GM12878 (cell line): ENCODE results near the gene TERB1. TPM values are rescaled to one million over a fixed set of nuclear protein-coding genes. Genes with fewer than 3 reads are reported as not detected.

Source experiments
- ATAC-seq: fragments of 200-7000 bp; cut with Tn5 transposase; 3 replicates; pipeline ENCODE4 v1.9.1; 2020; ENCODE audit warnings: mild to moderate bottlenecking, moderate library complexity
- BruUV-seq: library from RNA; stranded (reverse); fragments of 400-500 nt; replicated peaks from 2 replicates; lab custom pipeline; 2021; lab: Mats Ljungman, UMichigan
- CTCF ChIA-PET: fragments of 300-600 bp; sonication (Branson Sonifier 250); formaldehyde crosslinking; extraction: SDS; loops from one replicate; lab custom pipeline; 2021; ENCODE audit warnings: inconsistent platforms; lab: Yijun Ruan, JAX
- POLR2A ChIA-PET: fragments of 350-600 bp; formaldehyde crosslinking; extraction: SDS; loops from one replicate; lab custom pipeline; 2021; ENCODE audit warnings: inconsistent platforms; lab: Charles Lee
- RAD21 ChIA-PET: fragments of 300-600 bp; sonication (Branson Sonifier 250); formaldehyde crosslinking; loops from one replicate; lab custom pipeline; 2023; ENCODE audit warnings: antibody characterized with exemption; ENCODE audit not compliant: unreplicated experiment; lab: Charles Lee
- SMC1A ChIA-PET: fragments of 300-600 bp; sonication (Branson Sonifier 250); formaldehyde crosslinking; loops from one replicate; lab custom pipeline; 2023; ENCODE audit not compliant: unreplicated experiment, uncharacterized antibody; lab: Charles Lee
- DNase-seq: peaks from one replicate; pipeline ENCODE4 v3.0.0-alpha.2; 2011; ENCODE audit warnings: low read depth, low spot score
- FAIRE-seq: peaks from 3 replicates; lab custom pipeline; 2011; peaks lifted over from hg19 to GRCh38; lab: Jason Lieb, UNC
- H2AFZ ChIP-seq: 2 replicates; pipeline ENCODE4 v1.6.0; 2011; ENCODE audit warnings: low read depth, low read length, control low read depth; ENCODE audit not compliant: control insufficient read depth
- H3K27ac ChIP-seq: 2 replicates; pipeline ENCODE4 v1.5.1; 2011; ENCODE audit warnings: control low read depth; ENCODE audit not compliant: control insufficient read depth, insufficient read depth
- H3K27me3 ChIP-seq, 2 experiments: replicated peaks in 1 of 2; 2 replicates each; pipeline versions ENCODE4 v1.6.0 to v1.6.1; 2011; ENCODE audit warnings: low read length in 1 of 2; ENCODE audit not compliant: control insufficient read depth in 2 of 2, insufficient read depth in 2 of 2
- H3K36me3 ChIP-seq, 2 experiments: 2 replicates each; pipeline ENCODE4 v1.5.1; 2011; ENCODE audit warnings: low read length in 1 of 2; ENCODE audit not compliant: control insufficient read depth in 2 of 2, insufficient read depth in 2 of 2
- H3K4me1 ChIP-seq: 2 replicates; pipeline ENCODE4 v1.6.1; 2011; ENCODE audit warnings: mild to moderate bottlenecking, low read length, moderate library complexity, mixed read lengths; ENCODE audit not compliant: control insufficient read depth, insufficient read depth
- H3K4me2 ChIP-seq: 2 replicates; pipeline ENCODE4 v1.6.0; 2011; ENCODE audit warnings: control low read depth; ENCODE audit not compliant: control insufficient read depth, insufficient read depth
- H3K4me3 ChIP-seq: fragments of 200-600 bp; sonication (generic); 2 replicates; pipeline ENCODE4 v1.5.1; 2016
- H3K79me2 ChIP-seq: 2 replicates; pipeline ENCODE4 v1.6.0; 2011; ENCODE audit warnings: low read length; ENCODE audit not compliant: control insufficient read depth, insufficient read depth
- H3K9ac ChIP-seq: 2 replicates; pipeline ENCODE4 v1.8.0; 2011; ENCODE audit warnings: low read length, control low read depth, mixed read lengths; ENCODE audit not compliant: control insufficient read depth, insufficient read depth
- H3K9me3 ChIP-seq: replicated peaks from 3 replicates; pipeline ENCODE4 v1.5.1; 2011; ENCODE audit warnings: mild to moderate bottlenecking, low read length; ENCODE audit not compliant: control insufficient read depth, insufficient read depth
- H4K20me1 ChIP-seq: 2 replicates; pipeline ENCODE4 v1.6.0; 2011; ENCODE audit not compliant: control insufficient read depth, insufficient read depth
- EZH2 ChIP-seq: IDR thresholded peaks from 2 replicates; pipeline ENCODE4 v1.6.1; 2012; ENCODE audit warnings: low read depth, mild to moderate bottlenecking, control low read depth, inconsistent platforms, low read length, borderline replicate concordance; ENCODE audit not compliant: control insufficient read depth
- GATAD2B ChIP-seq: fragments of 450-650 bp; conservative IDR thresholded peaks from 2 replicates; pipeline ENCODE4 v1.6.1; 2017; ENCODE audit warnings: low read depth, mild to moderate bottlenecking, moderate library complexity
- HCFC1 ChIP-seq: fragments of 150-350 bp; IDR thresholded peaks from 2 replicates; pipeline ENCODE4 v1.6.1; 2014; ENCODE audit warnings: low read length
- KAT2A ChIP-seq: conservative IDR thresholded peaks from 2 replicates; pipeline ENCODE4 v1.6.1; 2011; ENCODE audit warnings: low read depth, low read length; ENCODE audit not compliant: control insufficient read depth
- MLLT1 ChIP-seq: fragments of 450-650 bp; IDR thresholded peaks from 2 replicates; pipeline ENCODE4 v1.6.1; 2016; ENCODE audit warnings: mild to moderate bottlenecking
- NFYB ChIP-seq: IDR thresholded peaks from 2 replicates; pipeline ENCODE4 v1.6.1; 2011; ENCODE audit warnings: low read depth, mild to moderate bottlenecking, low read length, improper control_type of control experiment, moderate library complexity; ENCODE audit not compliant: insufficient read depth
- RELA ChIP-seq: fragments of 450-650 bp; IDR thresholded peaks from 2 replicates; pipeline ENCODE4 v1.8.0; 2014; ENCODE audit warnings: borderline replicate concordance; ENCODE audit not compliant: partially characterized antibody
- RELB ChIP-seq: fragments of 450-650 bp; IDR thresholded peaks from 2 replicates; pipeline ENCODE4 v1.6.1; 2017; ENCODE audit warnings: low read depth, mild to moderate bottlenecking, moderate library complexity
- TCF7 ChIP-seq: IDR thresholded peaks from 2 replicates; pipeline ENCODE4 v1.6.1; 2014; ENCODE audit warnings: antibody characterized with exemption, borderline replicate concordance
- ZNF384 ChIP-seq: IDR thresholded peaks from 2 replicates; pipeline ENCODE4 v1.6.1; 2012; ENCODE audit warnings: low read depth, mild to moderate bottlenecking, low read length, improper control_type of control experiment, borderline replicate concordance
- WGBS: methylation state at CpG from one replicate; pipeline ENCODE4 v1.1.6; 2016; ENCODE audit warnings: low lambda C conversion rate; ENCODE audit not compliant: insufficient replicate concordance, insufficient coverage; ENCODE audit errors: missing lambda C conversion rate; 5-methylcytosine and 5-hydroxymethylcytosine counted together
- in situ Hi-C: fragments of 300-500 bp; cut with MboI; formaldehyde crosslinking; loops from 9 replicates; pipeline ENCODE4 v1.14.3; 2018; ENCODE audit warnings: mixed read lengths
- intact Hi-C: fragments of 100-400 bp; cut with micrococcal nuclease; formaldehyde crosslinking; loops from one replicate; pipeline ENCODE4 v1.14.2; 2022; ENCODE audit not compliant: unreplicated experiment
- polyA plus RNA-seq, 11 experiments: library from polyadenylated mRNA; depleted of rRNA in 4 of 11; unstranded in 6 of 11; stranded (reverse) in 5 of 11; fragments of >200 nt; fragmentation: Nextera tagmentation in 4 of 11; fragmentation: Illumina TruSeq in 1 of 11; extraction: Ambion mirVana in 4 of 11; extraction: Trizol in 1 of 11; gene quantifications; 1 replicate in 1 of 11; 2 replicates in 10 of 11; pipeline versions ENCODE4 v1.2.1 to v1.2.3, GENCODE V29; 2011 to 2016; ENCODE audit warnings: inconsistent platforms in 2 of 11, missing spikeins in 2 of 11, low read depth in 1 of 11
- total RNA-seq, 4 experiments: library from RNA; depleted of rRNA in 3 of 4; stranded (reverse); fragments of >200 nt in 3 of 4; fragmentation: Illumina TruSeq in 1 of 4; extraction: Trizol in 1 of 4; gene quantifications; 2 replicates each; pipeline versions ENCODE4 v1.2.1 to v1.2.3, GENCODE V29; 2013 to 2021

The TERB1 gene
- total and polyA plus RNA-seq, 10 of the 15 experiments (the other 5 are each of a cell fraction or from before 2014, with no cell fraction given): 0.03 to 0.10 (median 0.06) TPM; not detected in 7

- H3K9me3 ChIP-seq: no peaks in the 10 kb centered on the region
- no peak overlapping the region for H3K9ac ChIP-seq
- ChIA-PET POLR2A (interaction anchor here (0.6 kb wide), 1 partner anchor 9 kb away, joined by 4 read pairs; no protein-coding TSS in a partner anchor), SMC1A (interaction anchor here (2.3 to 4.8 kb wide), 2 partner anchors 14 to 36 kb away, joined by 8 to 37 read pairs; no protein-coding TSS in a partner anchor), RAD21 (interaction anchor here (2.1 kb wide), 1 partner anchor 49 kb away, joined by 11 read pairs; the partner anchor contains the start of gene PDP2), CTCF (interaction anchor here (0.5 to 3.9 kb wide), 10 partner anchors 8 to 1000 kb away, joined by 3 to 106 read pairs (median 5); partner anchors contain the start of gene PDP2)
- no peaks in the 10 kb centered on the region for H3K27me3 ChIP-seq
- in situ Hi-C loops: no loop called here
- H3K36me3 ChIP-seq: no peaks in the 10 kb centered on the region
- ATAC-seq (no peak), FAIRE-seq (no peak), DNase-seq (no peak)
- no peak overlapping the region for H3K4me2 ChIP-seq
- BruUV-seq: no TSS peak
- TF ChIP-seq ZNF384 (no peak), MLLT1 (no peak), EZH2 (no peak), NFYB (no peak), GATAD2B (no peak), RELB (no peak), RELA (no peak), TCF7 (no peak), HCFC1 (no peak), KAT2A (no peak)
- 57% methylated on average over 3 of the region's 3 CpGs for WGBS
- H3K4me3 ChIP-seq: no peak overlapping the region
- H3K4me1 ChIP-seq: peaks cover 4% of the 10 kb centered on the region; the same call in 1 of the 2 replicates
- H3K79me2 ChIP-seq: peaks cover 22% of the 10 kb centered on the region
- intact Hi-C loops: no loop called here
- H4K20me1 ChIP-seq: no peaks in the 10 kb centered on the region
- H2AFZ ChIP-seq: no peak overlapping the region
- H3K27ac ChIP-seq: no peak overlapping the region
Measured at GRCh38 chr16:66832190-66832589, 30.8 kb upstream of the TERB1 start.
